Endothelial cell of umbilical vein (primary cell): Measurements from ENCODE around the gene TOX2. TPM values are rescaled to one million over a fixed set of nuclear protein-coding genes. Genes with fewer than 3 reads are reported as not detected.

ENCODE experiments used
- BruUV-seq: library from RNA; stranded (reverse); fragments of 400-500 nt; replicated peaks from 2 replicates; lab custom pipeline; 2021; lab: Mats Ljungman, UMichigan
- CTCF ChIA-PET: fragments of 300-600, 350-600 bp; sonication (Branson Sonifier 250); formaldehyde crosslinking; loops from one replicate; lab custom pipeline; 2021; ENCODE audit warnings: antibody characterized with exemption, inconsistent platforms; lab: Charles Lee
- POLR2A ChIA-PET: fragments of 300-600, 350-600 bp; sonication (Branson Sonifier 250); formaldehyde crosslinking; loops from one replicate; lab custom pipeline; 2021; ENCODE audit warnings: antibody characterized with exemption, inconsistent platforms; lab: Charles Lee
- DNase-seq: peaks from one replicate; pipeline ENCODE4 v3.0.0-alpha.2; 2011; ENCODE audit warnings: low read depth, low spot score
- FAIRE-seq: peaks from 2 replicates; lab custom pipeline; 2011; peaks lifted over from hg19 to GRCh38; lab: Jason Lieb, UNC
- H2AFZ ChIP-seq: 2 replicates; pipeline ENCODE4 v1.6.0; 2012; ENCODE audit warnings: low read depth, low read length, control low read depth, inconsistent platforms
- H3K27ac ChIP-seq: 2 replicates; pipeline ENCODE4 v1.5.1; 2011; ENCODE audit warnings: low read depth, mild to moderate bottlenecking, control low read depth, low read length, moderate library complexity; ENCODE audit not compliant: insufficient read depth
- H3K27me3 ChIP-seq, 2 experiments: 2 replicates each; pipeline versions ENCODE4 v1.6.0 to v1.6.1; 2011; ENCODE audit warnings: low read length in 2 of 2, mixed read lengths in 1 of 2; ENCODE audit not compliant: control insufficient read depth in 2 of 2, insufficient read depth in 2 of 2
- H3K36me3 ChIP-seq, 2 experiments: 2 replicates in 1 of 2; 3 replicates in 1 of 2; pipeline ENCODE4 v1.5.1; 2011; ENCODE audit warnings: low read length in 2 of 2, mild to moderate bottlenecking in 1 of 2, moderate library complexity in 1 of 2; ENCODE audit not compliant: control insufficient read depth in 2 of 2, insufficient read depth in 2 of 2; ENCODE audit errors: extremely low read depth in 1 of 2
- H3K4me1 ChIP-seq: 3 replicates; pipeline ENCODE4 v1.5.1; 2011; ENCODE audit warnings: mild to moderate bottlenecking, low read length; ENCODE audit not compliant: control insufficient read depth, insufficient read depth; ENCODE audit errors: extremely low read depth
- H3K4me2 ChIP-seq: 2 replicates; pipeline ENCODE4 v1.6.1; 2011; ENCODE audit warnings: low read length, control low read depth, mixed read lengths; ENCODE audit not compliant: insufficient read depth
- H3K4me3 ChIP-seq, 3 experiments: fragments of 200-600 bp in 1 of 3; sonication (generic), shearing (Covaris generic) in 1 of 3; replicated peaks in 1 of 3; 2 replicates each; pipeline ENCODE4 v1.5.1; 2011 to 2016; ENCODE audit warnings: control low read depth in 3 of 3, low read length in 3 of 3, mild to moderate bottlenecking in 2 of 3, inconsistent platforms in 1 of 3, low read depth in 1 of 3, moderate library complexity in 1 of 3; ENCODE audit not compliant: insufficient read depth in 1 of 3
- H3K79me2 ChIP-seq: 2 replicates; pipeline ENCODE4 v1.6.0; 2012; ENCODE audit warnings: low read length, inconsistent platforms; ENCODE audit not compliant: control insufficient read depth, insufficient read depth
- H3K9ac ChIP-seq: replicated peaks from 2 replicates; pipeline ENCODE3; 2011; ENCODE audit warnings: low read length, control low read depth; ENCODE audit not compliant: insufficient read depth; ENCODE audit errors: extremely low read depth
- H3K9me1 ChIP-seq: replicated peaks from 3 replicates; pipeline ENCODE4 v1.6.0; 2011; ENCODE audit warnings: mild to moderate bottlenecking, low read length; ENCODE audit not compliant: control insufficient read depth, insufficient read depth; ENCODE audit errors: extremely low read depth
- H3K9me3 ChIP-seq: replicated peaks from 2 replicates; pipeline ENCODE4 v1.5.1; 2012; ENCODE audit warnings: low read length, inconsistent platforms; ENCODE audit not compliant: control insufficient read depth, insufficient read depth
- H4K20me1 ChIP-seq: replicated peaks from 2 replicates; pipeline ENCODE3; 2011; ENCODE audit warnings: mild to moderate bottlenecking, low read length; ENCODE audit not compliant: control insufficient read depth, insufficient read depth; ENCODE audit errors: extremely low read depth
- CTCF ChIP-seq, 2 donors: IDR thresholded peaks; 1 replicate in 1 of 2; 2 replicates in 1 of 2; pipeline ENCODE4 v1.5.1; 2011; ENCODE audit warnings: low read length in 2 of 2, mild to moderate bottlenecking in 2 of 2, moderate library complexity in 2 of 2, control low read depth in 1 of 2, inconsistent platforms in 1 of 2, low read depth in 1 of 2; ENCODE audit not compliant: insufficient read depth in 1 of 2; ENCODE audit errors: extremely low read depth in 1 of 2
- EZH2 ChIP-seq: IDR thresholded peaks from 2 replicates; pipeline ENCODE4 v1.6.1; 2012; ENCODE audit warnings: borderline replicate concordance, low read depth, mild to moderate bottlenecking, moderate library complexity, low read length, inconsistent platforms; ENCODE audit not compliant: severe bottlenecking
- FOS ChIP-seq: IDR thresholded peaks from 2 replicates; pipeline ENCODE4 v1.6.1; 2011; ENCODE audit warnings: mild to moderate bottlenecking, low read length, moderate library complexity, borderline replicate concordance; ENCODE audit not compliant: insufficient read depth
- GATA2 ChIP-seq: IDR thresholded peaks from 2 replicates; pipeline ENCODE4 v1.7.0; 2011; ENCODE audit warnings: low read depth, mild to moderate bottlenecking, moderate library complexity, mixed read lengths, low read length; ENCODE audit not compliant: insufficient read length, insufficient read depth
- JUN ChIP-seq: IDR thresholded peaks from 2 replicates; pipeline ENCODE4 v1.6.1; 2011; ENCODE audit warnings: borderline replicate concordance, low read depth; ENCODE audit not compliant: insufficient read length, insufficient read depth
- MAX ChIP-seq: IDR thresholded peaks from 2 replicates; pipeline ENCODE4 v1.6.1; 2011; ENCODE audit not compliant: insufficient read depth, insufficient read length
- MYC ChIP-seq: IDR thresholded peaks from one replicate; pipeline ENCODE4 v1.6.1; 2011; ENCODE audit warnings: mild to moderate bottlenecking, low read depth, low read length
- POLR2A ChIP-seq: IDR thresholded peaks from 2 replicates; pipeline ENCODE4 v1.6.1; 2012; ENCODE audit warnings: low read depth, mild to moderate bottlenecking, control low read depth, low read length
- POLR2AphosphoS5 ChIP-seq: IDR thresholded peaks from 2 replicates; pipeline ENCODE4 v1.6.1; 2012; ENCODE audit warnings: low read depth, mild to moderate bottlenecking, control low read depth, low read length, moderate library complexity; ENCODE audit not compliant: insufficient read depth
- dilution Hi-C: fragments of 300-500 bp; cut with MboI; formaldehyde crosslinking; loops from one replicate; pipeline ENCODE4 v1.15.0; 2019; ENCODE audit warnings: low sequenced_read_pairs; ENCODE audit not compliant: extremely low pct_ligation_motif_present
- intact Hi-C: fragments of 100-400 bp; cut with micrococcal nuclease; formaldehyde crosslinking; loops from one replicate; pipeline ENCODE4 v1.10.0; 2022
- polyA plus RNA-seq, 4 experiments: library from polyadenylated mRNA; depleted of rRNA in 3 of 4; stranded (reverse) in 3 of 4; unstranded in 1 of 4; fragments of >200 nt; gene quantifications; 2 replicates each; pipeline versions ENCODE4 v1.2.1 to v1.2.3, GENCODE V29; 2011 to 2012; ENCODE audit warnings: missing spikeins in 1 of 4
- total RNA-seq: library from RNA; stranded (reverse); gene quantifications from 2 replicates; pipeline ENCODE4 v1.2.3, GENCODE V29; 2021

TOX2 gene
- total and polyA plus RNA-seq, 2 donors (not counting 3 experiments of a cell fraction or from before 2014, with no cell fraction given), result 7.0 to 18.6 TPM

GRCh38 chr20:43981540-43981939 lies 66.9 kb downstream of the TOX2 start:
- intact Hi-C loops, result no loop called here
- FAIRE-seq (no peak), DNase-seq (no peak)
- Histone ChIP-seq H3K9me3 (no peaks in the 10 kb centered on the region), H3K4me2 (no peak overlapping the region), H3K4me1 (peaks cover 23% of the 10 kb centered on the region), H4K20me1 (no peaks in the 10 kb centered on the region), H2AFZ (no peak overlapping the region), H3K9ac (no peak overlapping the region), H3K36me3 (no peaks in the 10 kb centered on the region), H3K79me2 (no peaks in the 10 kb centered on the region), H3K9me1 (no peaks in the 10 kb centered on the region), H3K4me3 (no peak overlapping the region), H3K27ac (no peak overlapping the region), H3K27me3 (no peaks in the 10 kb centered on the region)
- BruUV-seq, result no TSS peak
- TF ChIP-seq MYC, result no peak
- TF ChIP-seq EZH2, result no peak
- TF ChIP-seq POLR2AphosphoS5, result no peak
- TF ChIP-seq GATA2, result no peak
- no peak for TF ChIP-seq POLR2A
- no peak for TF ChIP-seq JUN
- no peak for TF ChIP-seq FOS
- TF ChIP-seq MAX, result no peak
- TF ChIP-seq CTCF (IDR thresholded peaks at IDR 0.05; ENCODE audit: extremely low read depth in 1 of 2, insufficient read depth in 1 of 2, low read depth in 1 of 2, low read length in 2 of 2), result no peak
- POLR2A ChIA-PET, result no interaction called here
- CTCF ChIA-PET, result interaction anchor here (1.0 to 1.6 kb wide), 4 partner anchors 12 to 99 kb away, joined by 3 to 5 read pairs (median 4); no protein-coding TSS in a partner anchor
- dilution Hi-C loops, result no loop called here
